Thyroid gland (tissue), 4 donors: Measurements from ENCODE around the gene ANGPTL8. TPM values are rescaled to one million over a fixed set of nuclear protein-coding genes. Genes with fewer than 3 reads are reported as not detected.

Source experiments
- DNase-seq, 2 donors: peaks; one replicate each; pipeline ENCODE4 v3.0.0-alpha.2; 2019
- H3K27ac ChIP-seq, 3 donors: fragments of 200-600 bp; sonication (generic); 1 replicate in 2 of 3; 2 replicates in 1 of 3; pipeline ENCODE4 v1.5.1; 2016 to 2019; ENCODE audit warnings: mild to moderate bottlenecking in 1 of 3, moderate library complexity in 1 of 3
- H3K27me3 ChIP-seq: fragments of 200-600 bp; sonication (generic); one replicate; pipeline ENCODE4 v1.5.1; 2019
- H3K36me3 ChIP-seq, 2 donors: fragments of 200-600 bp; sonication (generic); one replicate each; pipeline ENCODE4 v1.5.1; 2016 to 2019
- H3K4me1 ChIP-seq, 2 donors: fragments of 200-600 bp; sonication (generic); one replicate each; pipeline ENCODE4 v1.5.1; 2017 to 2019
- H3K4me3 ChIP-seq, 3 donors: fragments of 200-600 bp; sonication (generic); replicated peaks in 1 of 3; 1 replicate in 2 of 3; 2 replicates in 1 of 3; pipeline ENCODE4 v1.5.1; 2016; ENCODE audit warnings: mild to moderate bottlenecking in 1 of 3
- H3K9me3 ChIP-seq: fragments of 200-600 bp; sonication (generic); one replicate; pipeline ENCODE4 v1.5.1; 2017
- CTCF ChIP-seq, 6 experiments: fragments of 200-600 bp in 3 of 6; fragments of 450-650 bp in 3 of 6; sonication (generic) in 3 of 6; IDR thresholded peaks; one replicate each; pipeline ENCODE4 v1.5.1; 2016 to 2019; ENCODE audit warnings: antibody characterized with exemption in 6 of 6, mild to moderate bottlenecking in 2 of 6, inconsistent platforms in 1 of 6, moderate library complexity in 1 of 6
- POLR2A ChIP-seq, 2 donors: fragments of 450-650 bp; IDR thresholded peaks; one replicate each; pipeline ENCODE4 v1.6.1; 2017; ENCODE audit warnings: antibody characterized with exemption in 2 of 2, mild to moderate bottlenecking in 2 of 2, moderate library complexity in 1 of 2
- WGBS, 2 donors: methylation state at CpG; one replicate each; pipeline ENCODE4 v1.1.5; 2017; 5-methylcytosine and 5-hydroxymethylcytosine counted together
- intact Hi-C: fragments of 100-400 bp; cut with DNase I; formaldehyde crosslinking; loops from one replicate; pipeline ENCODE4 v1.15.1; 2023
- total RNA-seq, 4 donors: library from RNA; depleted of rRNA; stranded (reverse); fragments of >200 nt; gene quantifications; one replicate each; pipeline ENCODE4 v1.2.3, GENCODE V29; 2016

ANGPTL8 gene
- total RNA-seq, 4 donors from 2014 or later = 3.4 TPM; not detected in 3

GRCh38 chr19:11243798-11244169 is 4.4 kb downstream of the ANGPTL8 start:
- H3K27ac ChIP-seq = peak overlapping the region in 2 of 3 donors; percentile 3 to 52
- no peak overlapping the region for H3K4me3 ChIP-seq
- H3K4me1 ChIP-seq = peaks cover 0 to 20% of the 10 kb centered on the region in 2 donors
- no peaks in the 10 kb centered on the region for H3K9me3 ChIP-seq
- intact Hi-C loops = no loop called here
- H3K27me3 ChIP-seq = no peaks in the 10 kb centered on the region
- DNase-seq = no peak
- WGBS, 2 donors = 92 to 94% methylated on average over 7 of the region's 7 CpGs
- peaks cover 22 to 36% of the 10 kb centered on the region in 2 donors for H3K36me3 ChIP-seq
- TF ChIP-seq CTCF (IDR thresholded peaks at IDR 0.05) = no peak
- TF ChIP-seq POLR2A (IDR thresholded peaks at IDR 0.05) = no peak

- H3K27ac ChIP-seq = no peak overlapping the region
- H3K36me3 ChIP-seq = peaks cover 26 to 28% of the 10 kb centered on the region in 2 donors
These were observed 5.6 kb downstream of the ANGPTL8 start for GRCh38 chr19:11244846-11245589.

DNA sequence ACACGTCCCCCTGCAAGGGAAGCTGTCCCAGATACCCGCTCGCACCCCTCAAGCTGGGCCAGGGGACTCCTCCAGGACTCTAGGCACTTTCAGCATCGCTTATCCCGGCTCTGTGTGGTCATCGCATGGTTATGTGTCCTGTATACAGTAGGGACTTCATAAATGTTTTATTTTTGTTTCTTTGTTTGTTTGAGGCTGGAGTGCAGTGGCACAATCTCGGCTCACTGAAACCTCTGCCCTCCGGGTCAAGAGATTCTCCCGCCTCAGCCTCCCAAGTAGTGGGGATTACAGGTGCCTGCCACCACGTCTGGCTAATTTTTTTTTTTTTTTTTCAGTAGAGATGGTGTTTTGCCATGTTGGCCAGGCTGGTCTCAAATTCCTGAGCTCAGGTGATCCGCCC is 7.5 kb downstream of the ANGPTL8 start:
- intact Hi-C loops = no loop called here
- Histone ChIP-seq H3K27me3 (no peaks in the 10 kb centered on the region), H3K36me3 (peaks cover 38 to 41% of the 10 kb centered on the region in 2 donors), H3K4me3 (no peak overlapping the region), H3K9me3 (no peaks in the 10 kb centered on the region), H3K4me1 (peaks cover 0 to 20% of the 10 kb centered on the region in 2 donors), H3K27ac (peak overlapping the region in 2 of 3 donors; percentile 62 to 75)
- TF ChIP-seq CTCF (IDR thresholded peaks at IDR 0.05) (no peak), POLR2A (IDR thresholded peaks at IDR 0.05) (no peak)
- WGBS, 2 donors = 89 to 90% methylated on average over 11 of the region's 11 CpGs
- DNase-seq = no peak

More at GRCh38 chr19:11244846-11245589, 5.6 kb downstream of the ANGPTL8 start:
- Histone ChIP-seq H3K27me3 (no peaks in the 10 kb centered on the region), H3K4me3 (no peak overlapping the region), H3K9me3 (no peaks in the 10 kb centered on the region), H3K4me1 (peaks cover 0 to 20% of the 10 kb centered on the region in 2 donors)
- DNase-seq = no peak
- 89 to 98% methylated on average over 5 of the region's 5 CpGs for WGBS, 2 donors
- TF ChIP-seq CTCF (IDR thresholded peaks at IDR 0.05) = no peak
- no peak for TF ChIP-seq POLR2A (IDR thresholded peaks at IDR 0.05)
- intact Hi-C loops = no loop called here

DNA sequence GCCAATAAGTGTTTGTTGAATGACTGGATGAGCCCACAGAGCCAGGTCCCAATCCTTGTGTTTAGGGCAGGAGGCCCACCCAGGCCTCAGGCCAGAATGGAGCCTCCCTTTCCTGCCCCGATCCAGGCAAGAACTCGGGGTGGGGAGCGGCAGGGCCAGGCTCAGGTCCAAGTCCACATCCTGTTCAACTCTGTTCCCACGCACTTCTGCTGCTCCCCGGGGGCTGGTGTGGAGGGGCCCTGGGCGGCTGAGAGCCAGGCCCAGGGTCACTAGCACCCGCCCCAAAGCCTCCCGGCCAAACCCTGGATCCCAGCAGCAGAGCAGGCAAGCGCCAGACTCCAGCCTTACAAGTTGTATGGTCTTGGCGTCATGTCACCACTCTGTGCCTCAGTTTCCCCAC is 8.0 kb downstream of the ANGPTL8 start:
- no peak overlapping the region for H3K4me3 ChIP-seq
- peak; percentile 44 to 51 for DNase-seq
- intact Hi-C loops = no loop called here
- H3K9me3 ChIP-seq = no peaks in the 10 kb centered on the region
- WGBS, 2 donors = 64 to 68% methylated on average over 4 to 9 of the region's 10 CpGs
- peaks cover 42% of the 10 kb centered on the region in 2 donors for H3K36me3 ChIP-seq
- peaks cover 0 to 21% of the 10 kb centered on the region in 2 donors for H3K4me1 ChIP-seq
- TF ChIP-seq CTCF (IDR thresholded peaks at IDR 0.05) = no peak
- no peak for TF ChIP-seq POLR2A (IDR thresholded peaks at IDR 0.05)
- no peaks in the 10 kb centered on the region for H3K27me3 ChIP-seq
- peak overlapping the region; percentile 45 to 75 (median 62) for H3K27ac ChIP-seq

GRCh38 chr19:11247934-11248333 is 8.5 kb downstream of the ANGPTL8 start:
- Histone ChIP-seq H3K36me3 (peaks cover 40 to 44% of the 10 kb centered on the region in 2 donors), H3K4me3 (no peak overlapping the region), H3K9me3 (no peaks in the 10 kb centered on the region), H3K4me1 (peaks cover 0 to 26% of the 10 kb centered on the region in 2 donors), H3K27me3 (no peaks in the 10 kb centered on the region), H3K27ac (peak overlapping the region; percentile 45 to 75 (median 62))
- WGBS, 2 donors = 75 to 80% methylated on average over 14 of the region's 14 CpGs
- TF ChIP-seq CTCF (IDR thresholded peaks at IDR 0.05) = no peak
- no peak for TF ChIP-seq POLR2A (IDR thresholded peaks at IDR 0.05)
- no peak for DNase-seq
- intact Hi-C loops = no loop called here
